Duodenal mucosa (tissue), 2 donors: Measurements from ENCODE around the gene PLPP2.

Experiments used
- H3K27ac ChIP-seq: one replicate; pipeline ENCODE4 v1.7.0; 2013; ENCODE audit warnings: low read depth, low read length
- H3K27me3 ChIP-seq, 2 donors: one replicate each; pipeline ENCODE4 v1.7.0; 2013; ENCODE audit warnings: low read length in 2 of 2, control low read depth in 1 of 2; ENCODE audit not compliant: insufficient read depth in 2 of 2, control insufficient read depth in 1 of 2
- H3K36me3 ChIP-seq, 2 donors: one replicate each; pipeline ENCODE4 v1.7.0; 2013; ENCODE audit warnings: low read length in 2 of 2, control low read depth in 1 of 2; ENCODE audit not compliant: insufficient read depth in 2 of 2, control insufficient read depth in 1 of 2
- H3K4me1 ChIP-seq, 2 donors: one replicate each; pipeline ENCODE4 v1.7.0; 2013; ENCODE audit warnings: low read length in 2 of 2, control low read depth in 1 of 2; ENCODE audit not compliant: insufficient read depth in 2 of 2, control insufficient read depth in 1 of 2
- H3K4me3 ChIP-seq, 2 donors: one replicate each; pipeline ENCODE4 v1.7.0; 2013; ENCODE audit warnings: low read length in 2 of 2, low read depth in 1 of 2
- H3K9ac ChIP-seq, 2 donors: one replicate each; pipeline ENCODE4 v1.7.0; 2013; ENCODE audit warnings: low read length in 2 of 2, low read depth in 1 of 2
- H3K9me3 ChIP-seq, 2 donors: one replicate each; pipeline ENCODE4 v1.7.0; 2013; ENCODE audit warnings: low read length in 2 of 2, control low read depth in 1 of 2; ENCODE audit not compliant: control insufficient read depth in 1 of 2

The PLPP2 gene

DNA sequence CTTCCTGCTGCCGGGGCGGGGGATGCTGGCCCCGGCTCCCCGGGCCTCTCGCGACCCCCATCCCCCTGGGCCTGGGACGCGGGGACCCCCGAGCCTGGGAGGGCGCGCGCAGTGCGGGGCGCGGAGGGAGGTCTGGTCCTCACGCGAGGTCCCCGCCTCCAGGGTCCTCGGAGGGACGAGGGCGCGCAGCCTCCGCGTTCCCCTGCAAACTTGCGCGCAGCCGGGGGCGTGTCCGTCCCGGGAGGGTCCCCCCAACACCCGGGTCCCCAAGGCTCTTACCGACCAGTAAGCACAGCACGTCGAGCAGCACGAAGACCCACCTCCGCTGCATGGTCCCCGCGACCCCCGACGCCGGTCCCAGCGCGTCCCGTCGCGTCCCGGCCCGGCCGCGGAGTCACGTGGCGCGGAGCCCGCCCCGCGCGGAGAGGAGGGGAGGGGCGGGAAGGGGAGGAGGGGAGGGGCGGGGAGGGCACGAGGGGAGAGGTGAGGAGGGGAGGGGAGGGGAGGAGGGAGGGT lies at the start of gene PLPP2:
TSS of gene PLPP2 (minus strand) at position 398 of the 516 bp plus-strand sequence. CDS start at position 331, 67 bp downstream.
- Histone ChIP-seq H3K27me3 (peaks cover 15 to 24% of the 10 kb centered on the region in 2 donors), H3K36me3 (no peaks in the 10 kb centered on the region), H3K4me3 (peak within 1 kb of the TSS; percentile 60 to 68), H3K27ac (peak within 1 kb of the TSS; percentile 96), H3K9me3 (no peaks in the 10 kb centered on the region), H3K9ac (peak within 1 kb of the TSS; percentile 51 to 86), H3K4me1 (peaks cover 43 to 48% of the 10 kb centered on the region in 2 donors)

DNA sequence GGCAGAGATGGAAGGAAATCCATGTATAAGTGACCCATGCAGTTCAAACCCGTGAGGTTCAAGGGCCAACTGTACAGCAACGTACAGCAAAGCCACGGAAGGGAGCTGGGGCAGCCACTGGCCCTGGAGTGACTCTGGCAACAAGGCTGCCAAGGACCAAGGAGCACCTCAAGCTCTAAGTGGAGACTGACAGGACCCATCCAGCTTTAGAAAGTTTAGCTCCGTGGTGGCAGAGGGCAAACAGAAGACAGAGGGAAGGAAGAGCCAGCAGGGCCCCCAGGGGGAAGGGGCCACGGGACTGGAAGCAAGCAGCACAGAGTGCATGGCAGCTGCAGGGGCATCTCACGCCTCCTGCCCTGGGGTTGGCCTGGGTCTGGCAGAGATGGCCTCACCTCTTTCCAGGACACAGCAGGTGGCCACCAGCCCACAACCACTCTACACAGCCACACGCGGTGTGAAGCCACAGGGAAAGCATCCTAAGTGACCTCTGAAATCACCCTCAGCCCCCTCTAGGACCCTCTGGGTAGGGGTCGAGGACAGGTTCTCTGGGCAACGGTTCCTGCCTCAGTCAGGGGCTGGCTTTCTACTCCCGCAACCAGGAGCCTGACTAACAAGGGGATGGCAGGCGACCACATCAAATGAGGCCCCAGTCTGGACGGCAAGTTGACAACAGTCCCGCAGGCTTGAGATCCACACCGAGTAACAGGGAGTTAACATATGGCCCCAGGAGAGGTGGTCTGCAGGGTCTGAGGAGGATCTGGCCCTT lies 49.6 kb upstream of the PLPP2 start:
- H3K4me3 ChIP-seq: no peak overlapping the region
- H3K36me3 ChIP-seq: peaks cover 0 to 9% of the 10 kb centered on the region in 2 donors
- no peaks in the 10 kb centered on the region for H3K27me3 ChIP-seq
- no peak overlapping the region for H3K9ac ChIP-seq
- no peak overlapping the region for H3K27ac ChIP-seq
- no peaks in the 10 kb centered on the region for H3K9me3 ChIP-seq
- H3K4me1 ChIP-seq: peaks cover 28 to 38% of the 10 kb centered on the region in 2 donors

DNA sequence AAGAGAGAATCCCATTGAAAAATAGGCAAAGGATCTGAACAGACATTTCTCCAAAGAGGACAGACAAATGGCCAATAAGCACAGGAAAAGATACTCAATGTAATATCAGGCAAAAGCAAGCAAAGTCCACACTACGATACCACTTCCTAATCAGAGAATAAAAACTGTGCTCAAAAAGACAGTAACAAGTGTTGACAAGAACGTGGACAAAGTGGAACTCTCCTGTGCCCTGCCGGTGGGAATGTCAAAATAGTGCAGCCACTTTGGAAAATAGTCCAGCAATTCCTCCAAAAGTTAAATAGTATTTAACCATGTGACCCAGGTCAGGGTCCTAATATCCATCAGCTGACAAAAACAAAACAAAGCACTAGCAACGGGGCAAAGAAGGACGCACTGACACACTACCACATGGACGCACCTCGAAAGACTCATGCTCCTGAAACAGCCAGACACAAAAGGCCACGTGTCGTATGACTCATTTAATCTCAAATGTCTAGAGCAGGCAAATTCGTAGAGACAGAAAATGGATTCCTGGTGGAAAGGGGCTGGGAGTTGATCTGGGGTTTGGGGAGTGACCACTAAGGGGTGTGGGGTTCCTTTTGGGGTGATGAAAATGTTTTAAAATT lies 48.2 kb upstream of the PLPP2 start:
- no peak overlapping the region for H3K27ac ChIP-seq
- peaks cover 3 to 19% of the 10 kb centered on the region in 2 donors for H3K36me3 ChIP-seq
- peaks cover 28 to 34% of the 10 kb centered on the region in 2 donors for H3K4me1 ChIP-seq
- no peaks in the 10 kb centered on the region for H3K9me3 ChIP-seq
- H3K27me3 ChIP-seq: no peaks in the 10 kb centered on the region
- no peak overlapping the region for H3K9ac ChIP-seq
- H3K4me3 ChIP-seq: no peak overlapping the region

DNA sequence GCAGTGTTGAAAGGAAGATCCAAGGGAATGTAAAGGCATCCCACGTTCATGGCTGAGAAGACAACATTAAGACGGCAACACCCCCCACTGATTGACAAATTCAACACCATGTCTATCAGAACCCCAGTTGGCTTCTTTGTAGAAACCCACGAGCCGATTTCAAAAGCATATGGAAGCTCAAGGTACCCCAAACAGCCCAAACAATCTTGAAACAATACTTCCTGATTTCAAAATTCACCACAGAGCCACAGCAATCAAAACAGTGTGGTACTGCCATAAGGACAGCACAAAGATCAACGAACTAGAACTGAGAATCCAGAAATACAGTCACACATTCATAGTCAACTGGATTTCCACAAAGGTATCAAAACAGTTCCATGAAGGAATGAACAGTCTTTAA lies 47.2 kb upstream of the PLPP2 start:
- no peaks in the 10 kb centered on the region for H3K27me3 ChIP-seq
- H3K36me3 ChIP-seq: peaks cover 8 to 23% of the 10 kb centered on the region in 2 donors
- no peak overlapping the region for H3K4me3 ChIP-seq
- H3K4me1 ChIP-seq: peaks cover 24 to 29% of the 10 kb centered on the region in 2 donors
- no peak overlapping the region for H3K27ac ChIP-seq
- H3K9me3 ChIP-seq: no peaks in the 10 kb centered on the region
- no peak overlapping the region for H3K9ac ChIP-seq

DNA sequence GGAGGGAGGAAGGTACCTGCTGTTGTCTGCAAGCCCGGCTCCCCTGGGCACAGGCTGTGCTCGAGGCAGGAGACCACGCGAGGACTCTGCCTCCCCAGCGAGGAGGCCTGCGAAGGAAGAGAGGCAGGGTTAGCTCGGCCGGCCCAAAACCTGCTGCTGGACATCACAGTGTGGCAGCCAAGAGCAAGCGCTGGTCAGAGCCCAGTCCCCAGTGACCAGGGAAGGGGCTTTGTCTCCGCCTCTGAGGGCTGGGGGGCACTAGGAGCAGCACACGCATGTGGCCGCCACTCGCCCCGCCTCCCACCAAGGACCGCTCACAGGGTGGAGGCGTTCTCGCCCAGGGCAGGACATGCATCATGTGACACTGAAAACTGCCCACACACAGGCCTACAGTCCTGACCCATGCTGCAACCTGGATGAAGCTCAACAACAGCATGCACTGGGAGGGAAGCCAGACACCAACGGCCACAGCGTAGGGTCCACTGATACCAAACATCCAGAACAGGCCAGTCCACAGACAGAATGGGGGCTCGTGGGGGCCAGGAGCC lies 44.9 kb upstream of the PLPP2 start:
- H3K36me3 ChIP-seq: peaks cover 8 to 23% of the 10 kb centered on the region in 2 donors
- no peaks in the 10 kb centered on the region for H3K27me3 ChIP-seq
- H3K27ac ChIP-seq: no peak overlapping the region
- no peak overlapping the region for H3K9ac ChIP-seq
- no peak overlapping the region for H3K4me3 ChIP-seq
- peaks cover 1 to 7% of the 10 kb centered on the region in 2 donors for H3K4me1 ChIP-seq
- no peaks in the 10 kb centered on the region for H3K9me3 ChIP-seq

DNA sequence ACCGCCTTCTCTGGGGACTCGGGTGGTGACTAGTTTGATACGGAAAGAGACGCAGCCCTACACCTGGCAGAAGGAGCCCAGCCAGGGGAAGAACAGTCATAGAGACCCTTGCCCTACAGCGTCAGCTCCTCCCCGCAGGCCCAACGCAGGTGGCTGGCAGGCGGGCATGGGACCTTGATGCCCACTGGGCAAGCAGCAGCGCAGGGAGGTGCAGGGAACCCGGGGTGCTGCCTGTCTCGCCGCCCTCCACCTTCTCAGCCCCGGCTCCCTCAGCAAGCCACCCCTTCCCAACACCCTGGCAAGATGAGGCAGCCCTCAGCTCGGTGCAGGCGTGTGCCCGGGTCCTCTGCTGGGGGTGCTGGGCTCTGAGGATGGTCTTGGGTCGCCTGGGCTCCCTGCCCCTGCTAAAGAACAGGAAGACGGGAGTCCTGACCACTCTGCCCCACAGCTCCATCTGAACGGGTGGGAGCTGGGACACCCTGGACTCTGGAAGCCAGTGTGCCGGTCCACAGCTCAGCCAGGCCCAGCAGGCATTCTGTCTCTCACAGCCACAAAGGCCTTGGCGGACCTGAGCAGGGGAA lies 44.4 kb upstream of the PLPP2 start:
- Histone ChIP-seq H3K4me3 (no peak overlapping the region), H3K27ac (no peak overlapping the region), H3K27me3 (no peaks in the 10 kb centered on the region)

DNA sequence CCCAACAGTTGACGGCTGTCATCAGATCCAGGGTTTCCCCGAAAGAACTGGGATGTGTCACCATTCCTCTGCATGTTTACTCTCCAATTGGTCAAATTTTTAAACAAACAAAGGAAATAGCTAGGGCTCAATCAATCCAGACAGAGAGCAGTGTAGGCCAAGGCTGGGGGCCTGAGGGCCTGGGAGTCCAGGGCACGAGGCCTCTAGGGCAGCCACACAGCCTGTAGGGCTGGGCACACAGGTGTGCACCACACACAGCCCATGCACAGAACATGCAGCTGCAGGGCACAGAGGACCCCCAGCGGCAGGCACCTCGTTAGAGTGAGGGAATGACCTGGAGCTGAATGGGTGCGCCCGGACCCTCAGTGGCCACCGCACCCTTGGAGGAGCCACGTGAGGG lies 43.9 kb upstream of the PLPP2 start:
- Histone ChIP-seq H3K9me3 (no peaks in the 10 kb centered on the region), H3K4me3 (no peak overlapping the region), H3K9ac (no peak overlapping the region), H3K27ac (no peak overlapping the region), H3K36me3 (peaks cover 13 to 29% of the 10 kb centered on the region in 2 donors), H3K4me1 (no peaks in the 10 kb centered on the region), H3K27me3 (no peaks in the 10 kb centered on the region)

More for the DNA sequence above, 44.4 kb upstream of the PLPP2 start:
- H3K4me1 ChIP-seq: peaks cover 0 to 2% of the 10 kb centered on the region in 2 donors
- H3K36me3 ChIP-seq: peaks cover 11 to 29% of the 10 kb centered on the region in 2 donors
- no peaks in the 10 kb centered on the region for H3K9me3 ChIP-seq
- H3K9ac ChIP-seq: no peak overlapping the region

DNA sequence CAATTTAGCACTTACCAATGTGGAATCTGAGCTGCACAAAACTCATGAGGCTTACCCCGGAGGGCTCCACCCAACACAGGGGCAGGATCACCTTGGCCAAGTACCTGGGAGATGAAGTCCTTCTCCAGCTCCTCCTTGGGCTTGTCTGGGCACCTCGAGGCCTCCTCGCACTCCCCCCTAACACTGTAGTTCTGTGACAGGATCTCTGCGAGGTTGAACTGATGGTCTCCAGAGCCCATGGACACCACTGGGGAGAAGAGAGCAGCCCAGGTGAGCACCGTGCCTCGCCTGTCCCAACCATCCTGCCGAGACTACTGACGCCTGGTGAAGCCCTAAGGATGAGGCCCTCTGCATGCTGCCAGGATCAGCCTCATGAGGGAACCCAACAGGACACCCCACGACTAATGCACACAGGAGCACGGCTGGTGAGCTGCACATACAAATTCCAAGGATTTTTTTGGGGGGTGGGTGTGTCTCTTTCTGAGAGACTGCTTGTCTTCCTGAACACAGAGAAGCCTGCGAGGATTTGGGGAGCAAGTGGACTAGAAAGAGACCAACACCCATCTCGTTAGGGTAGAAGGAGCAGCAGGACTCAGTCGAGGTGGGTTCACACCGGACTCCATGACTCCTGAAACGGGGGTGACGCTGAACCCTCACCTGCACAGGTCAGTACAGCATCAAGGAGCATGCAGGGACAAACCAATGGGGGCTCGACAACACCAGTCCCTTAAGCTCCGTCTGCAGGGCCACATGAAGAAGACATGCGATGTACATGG lies 43.3 kb upstream of the PLPP2 start:
- no peak overlapping the region for H3K4me3 ChIP-seq
- H3K9ac ChIP-seq: no peak overlapping the region
- no peaks in the 10 kb centered on the region for H3K9me3 ChIP-seq
- no peaks in the 10 kb centered on the region for H3K4me1 ChIP-seq
- no peak overlapping the region for H3K27ac ChIP-seq
- H3K36me3 ChIP-seq: peaks cover 17 to 32% of the 10 kb centered on the region in 2 donors
- H3K27me3 ChIP-seq: no peaks in the 10 kb centered on the region

DNA sequence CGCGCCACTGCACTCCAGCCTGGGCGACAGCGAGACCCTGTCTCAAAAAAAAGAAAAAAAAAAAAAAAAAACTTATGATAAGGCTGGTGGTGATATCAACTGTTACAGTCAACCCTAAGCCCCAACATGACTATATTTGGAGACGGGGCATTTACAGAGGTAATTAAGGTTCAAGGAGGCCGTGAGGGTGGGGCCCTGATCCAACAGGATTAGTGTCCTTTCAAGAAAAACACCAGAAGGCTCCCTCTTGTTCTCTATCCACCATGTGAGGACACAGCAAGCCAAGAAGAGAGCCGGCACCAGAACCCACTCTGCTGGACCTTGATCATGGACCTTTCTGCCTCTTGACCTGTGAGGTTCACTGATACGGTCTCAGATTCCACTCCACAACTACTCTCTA lies 39.3 kb upstream of the PLPP2 start:
- Histone ChIP-seq H3K27ac (no peak overlapping the region), H3K9me3 (peaks cover 11 to 13% of the 10 kb centered on the region in 2 donors), H3K36me3 (peaks cover 45 to 64% of the 10 kb centered on the region in 2 donors), H3K9ac (no peak overlapping the region), H3K27me3 (no peaks in the 10 kb centered on the region), H3K4me1 (no peaks in the 10 kb centered on the region), H3K4me3 (no peak overlapping the region)
